CD4-positive, alpha-beta T cell treated with Interleukin-6 for 4 hours (primary cell): Measurements from ENCODE around the gene GSTA1.
"Not testable (repeated sequence)": the region's sequence is repeated elsewhere in the genome, so short reads cannot be mapped to it uniquely, and the experiment has no call there.

Source experiments
- DNase-seq: peaks from one replicate; pipeline ENCODE4 v3.0.0-alpha.2; 2020; ENCODE audit warnings: mixed read lengths

GSTA1 gene

GRCh38 chr6:52803668-52804255 is at the start of gene GSTA1:
Gene GSTA1, minus strand, starts transcription at chr6:52803816. Its CDS starts 4,549 bp downstream, at chr6:52799267.
- not testable (repeated sequence) for DNase-seq

- no peak for DNase-seq
These were observed 45.5 kb upstream of the GSTA1 start for GRCh38 chr6:52849137-52849536.

GRCh38 chr6:52846002-52846401 is 42.4 kb upstream of the GSTA1 start:
- no peak for DNase-seq

GRCh38 chr6:52843605-52844004 is 40.0 kb upstream of the GSTA1 start:
- DNase-seq: no peak

GRCh38 chr6:52840763-52841585 is 37.4 kb upstream of the GSTA1 start, which contains the start of gene GSTA5:
Gene GSTA5, minus strand, starts transcription at chr6:52840813.
- no peak for DNase-seq

GRCh38 chr6:52839124-52840055 is 35.8 kb upstream of the GSTA1 start:
- DNase-seq: peak; percentile 57

- DNase-seq: no peak
These were observed 30.9 kb upstream of the GSTA1 start for GRCh38 chr6:52834481-52834880.

GRCh38 chr6:52830869-52831268 is 27.3 kb upstream of the GSTA1 start:
- DNase-seq: not testable (repeated sequence)

- DNase-seq: no peak
These were observed 25.6 kb upstream of the GSTA1 start for GRCh38 chr6:52829046-52829817.

GRCh38 chr6:52828621-52829020 is 25.0 kb upstream of the GSTA1 start:
- DNase-seq: not testable (repeated sequence)

- DNase-seq: not testable (repeated sequence)
These were observed 23.6 kb upstream of the GSTA1 start for GRCh38 chr6:52827073-52827783.

GRCh38 chr6:52826513-52826912 is 22.9 kb upstream of the GSTA1 start:
- DNase-seq: no peak

GRCh38 chr6:52825900-52826459 is 22.4 kb upstream of the GSTA1 start:
- not testable (repeated sequence) for DNase-seq

GRCh38 chr6:52825270-52825793 is 21.7 kb upstream of the GSTA1 start:
- DNase-seq: not testable (repeated sequence)

GRCh38 chr6:52821842-52822241 is 18.2 kb upstream of the GSTA1 start:
- no peak for DNase-seq

- no peak for DNase-seq
These were observed 16.6 kb upstream of the GSTA1 start for GRCh38 chr6:52820198-52820597.

GRCh38 chr6:52815167-52816092 is 11.8 kb upstream of the GSTA1 start:
- peak; percentile 34 for DNase-seq

- DNase-seq: not testable (repeated sequence)
These were observed 10.9 kb upstream of the GSTA1 start for GRCh38 chr6:52814545-52814944.

- DNase-seq: not testable (repeated sequence)
These were observed 6.2 kb upstream of the GSTA1 start for GRCh38 chr6:52809777-52810176.

- DNase-seq: no peak
These were observed 5.0 kb upstream of the GSTA1 start for GRCh38 chr6:52808660-52809059.
